Measurements from ENCODE around the gene NAV3. TPM values are rescaled to one million over a fixed set of nuclear protein-coding genes. Genes with fewer than 3 reads are reported as not detected.

Gene NAV3
- total and polyA plus RNA-seq, 2 donors (not counting 1 experiment from before 2014, with no cell fraction given) = not detected

DNA sequence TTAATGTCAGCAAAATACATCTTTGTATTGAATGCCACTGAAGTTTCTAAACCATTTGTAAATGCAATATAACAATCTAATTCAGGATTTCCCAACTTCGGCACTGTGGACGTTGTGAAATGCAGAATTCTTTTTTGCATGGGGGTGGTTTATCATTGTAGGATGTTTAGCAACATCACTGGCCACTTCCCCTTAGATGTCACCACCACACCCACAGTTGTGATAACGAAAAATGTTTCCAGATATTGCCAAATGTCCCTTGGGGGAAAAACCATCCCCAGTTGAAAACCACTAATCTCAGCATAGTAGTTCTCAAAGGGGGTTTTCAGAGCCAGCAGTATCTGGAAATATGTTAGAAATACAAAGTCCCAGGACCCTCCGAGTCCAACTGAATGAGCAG is 203.3 kb downstream of the NAV3 start:
- H3K9ac ChIP-seq (ENCODE audit: low read length) = no peak overlapping the region
- intact Hi-C loops (cut with micrococcal nuclease) = no loop called here
- H3K4me2 ChIP-seq (replicated peaks; ENCODE audit: low read depth, low read length, poor library complexity, severe bottlenecking) = no peak overlapping the region
- Mint-ChIP-seq H3K4me1 (no peaks in the 10 kb centered on the region), H3K9me3 (ENCODE audit: insufficient read depth) (no peaks in the 10 kb centered on the region), H3K27me3 (no peaks in the 10 kb centered on the region), H3K27ac (no peak overlapping the region), H3K4me3 (no peak overlapping the region)
- H3K27ac ChIP-seq (ENCODE audit: low read length in 2 of 2) = no peak overlapping the region
- CTCF ChIA-PET = no interaction called here
- DNase-seq (no peak), ATAC-seq (ENCODE audit: low read depth) (no peak)
- TF ChIP-seq, protein P1, sequence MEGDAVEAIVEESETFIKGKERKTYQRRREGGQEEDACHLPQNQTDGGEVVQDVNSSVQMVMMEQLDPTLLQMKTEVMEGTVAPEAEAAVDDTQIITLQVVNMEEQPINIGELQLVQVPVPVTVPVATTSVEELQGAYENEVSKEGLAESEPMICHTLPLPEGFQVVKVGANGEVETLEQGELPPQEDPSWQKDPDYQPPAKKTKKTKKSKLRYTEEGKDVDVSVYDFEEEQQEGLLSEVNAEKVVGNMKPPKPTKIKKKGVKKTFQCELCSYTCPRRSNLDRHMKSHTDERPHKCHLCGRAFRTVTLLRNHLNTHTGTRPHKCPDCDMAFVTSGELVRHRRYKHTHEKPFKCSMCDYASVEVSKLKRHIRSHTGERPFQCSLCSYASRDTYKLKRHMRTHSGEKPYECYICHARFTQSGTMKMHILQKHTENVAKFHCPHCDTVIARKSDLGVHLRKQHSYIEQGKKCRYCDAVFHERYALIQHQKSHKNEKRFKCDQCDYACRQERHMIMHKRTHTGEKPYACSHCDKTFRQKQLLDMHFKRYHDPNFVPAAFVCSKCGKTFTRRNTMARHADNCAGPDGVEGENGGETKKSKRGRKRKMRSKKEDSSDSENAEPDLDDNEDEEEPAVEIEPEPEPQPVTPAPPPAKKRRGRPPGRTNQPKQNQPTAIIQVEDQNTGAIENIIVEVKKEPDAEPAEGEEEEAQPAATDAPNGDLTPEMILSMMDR (IDR thresholded peaks at IDR 0.05) = no peak
- no peak for TF ChIP-seq EZH2 (IDR thresholded peaks at IDR 0.05; ENCODE audit: borderline replicate concordance, insufficient read depth, low read depth, low read length, poor library complexity, severe bottlenecking)
- H2AFZ ChIP-seq (ENCODE audit: insufficient read depth, low read depth, low read length, poor library complexity, severe bottlenecking) = no peak overlapping the region
- no peaks in the 10 kb centered on the region for H3K4me1 ChIP-seq (ENCODE audit: control insufficient read depth in 2 of 2, insufficient read depth in 2 of 2, low read length in 2 of 2)
- no peaks in the 10 kb centered on the region for H4K20me1 ChIP-seq (ENCODE audit: control insufficient read depth, insufficient read depth, low read length, poor library complexity, severe bottlenecking)
- POLR2A ChIA-PET = no interaction called here
- no peaks in the 10 kb centered on the region for H3K9me3 ChIP-seq (ENCODE audit: control extremely low read depth in 1 of 3, control insufficient read depth in 2 of 3, insufficient read depth in 1 of 3, low read length in 2 of 3)
- no peaks in the 10 kb centered on the region for H3K27me3 ChIP-seq (replicated peaks in 1 of 4; ENCODE audit: control extremely low read depth in 1 of 4, control insufficient read depth in 3 of 4, insufficient read depth in 4 of 4, low read length in 3 of 4)
- no peaks in the 10 kb centered on the region for H3K36me3 ChIP-seq (replicated peaks in 1 of 2; ENCODE audit: control extremely low read depth in 1 of 2, control insufficient read depth in 1 of 2, extremely low read depth in 1 of 2, insufficient read depth in 2 of 2, low read length in 1 of 2)
- H3K4me3 ChIP-seq (ENCODE audit: control extremely low read depth in 1 of 5, extremely low read depth in 1 of 5, insufficient read depth in 1 of 5, low read depth in 2 of 5, low read length in 4 of 5) = no peak overlapping the region
- H3K79me2 ChIP-seq (ENCODE audit: control insufficient read depth, insufficient read depth, low read length) = no peaks in the 10 kb centered on the region
- 82% methylated on average over 1 of the region's 4 CpGs for WGBS (ENCODE audit: insufficient coverage)

DNA sequence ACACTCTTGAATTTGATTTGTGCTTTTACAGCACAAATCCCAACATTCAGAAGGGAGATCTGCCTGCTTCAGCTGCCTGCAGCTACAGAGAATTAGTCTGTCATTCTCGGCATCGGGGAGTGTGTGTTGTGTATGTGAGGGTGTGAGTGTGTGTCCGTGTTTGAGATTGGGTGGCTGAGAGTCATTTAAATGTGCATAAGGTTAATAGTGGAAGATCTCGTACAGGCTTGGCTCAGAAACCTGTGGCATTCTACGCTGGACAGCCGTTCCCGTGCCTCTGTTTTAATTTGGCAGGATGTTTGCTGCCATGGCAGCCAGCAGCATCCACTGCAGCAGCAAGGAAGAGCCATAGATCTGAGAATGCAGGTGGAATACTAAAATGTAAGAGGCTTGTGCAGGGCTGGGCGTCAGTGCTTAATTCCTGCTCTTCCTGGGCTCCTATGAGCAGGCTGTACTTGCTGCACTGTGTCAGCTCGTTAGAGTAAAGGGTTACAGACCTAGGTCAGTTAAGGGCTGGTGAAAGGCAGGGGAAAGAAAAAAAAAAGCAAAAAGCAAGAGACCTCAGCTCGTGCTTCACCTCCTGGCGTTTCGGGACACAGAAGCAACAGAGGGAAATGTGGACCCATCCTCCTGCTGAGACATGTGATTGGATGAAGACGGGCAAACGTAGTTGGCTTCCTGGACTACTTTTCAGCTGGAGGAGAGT is 205.4 kb downstream of the NAV3 start:
- no peaks in the 10 kb centered on the region for H3K27me3 Mint-ChIP-seq
- DNase-seq (no peak), ATAC-seq (ENCODE audit: low read depth) (no peak)
- H3K4me3 Mint-ChIP-seq = no peak overlapping the region
- H3K79me2 ChIP-seq (ENCODE audit: control insufficient read depth, insufficient read depth, low read length) = no peaks in the 10 kb centered on the region
- H3K27me3 ChIP-seq (replicated peaks in 1 of 4; ENCODE audit: control extremely low read depth in 1 of 4, control insufficient read depth in 3 of 4, insufficient read depth in 4 of 4, low read length in 3 of 4) = no peaks in the 10 kb centered on the region
- ChIA-PET CTCF (no interaction called here), POLR2A (no interaction called here)
- H3K4me3 ChIP-seq (ENCODE audit: control extremely low read depth in 1 of 5, extremely low read depth in 1 of 5, insufficient read depth in 1 of 5, low read depth in 2 of 5, low read length in 4 of 5) = no peak overlapping the region
- no peak overlapping the region for H2AFZ ChIP-seq (ENCODE audit: insufficient read depth, low read depth, low read length, poor library complexity, severe bottlenecking)
- no peaks in the 10 kb centered on the region for H3K36me3 ChIP-seq (replicated peaks in 1 of 2; ENCODE audit: control extremely low read depth in 1 of 2, control insufficient read depth in 1 of 2, extremely low read depth in 1 of 2, insufficient read depth in 2 of 2, low read length in 1 of 2)
- intact Hi-C loops (cut with micrococcal nuclease) = no loop called here
- no peaks in the 10 kb centered on the region for H3K9me3 Mint-ChIP-seq (ENCODE audit: insufficient read depth)
- H3K9ac ChIP-seq (ENCODE audit: low read length) = no peak overlapping the region
- WGBS (ENCODE audit: insufficient coverage) = 63% methylated on average over 12 of the region's 14 CpGs
- no peak overlapping the region for H3K27ac ChIP-seq (ENCODE audit: low read length in 2 of 2)
- no peak overlapping the region for H3K4me2 ChIP-seq (replicated peaks; ENCODE audit: low read depth, low read length, poor library complexity, severe bottlenecking)
- no peaks in the 10 kb centered on the region for H3K4me1 ChIP-seq (ENCODE audit: control insufficient read depth in 2 of 2, insufficient read depth in 2 of 2, low read length in 2 of 2)
- no peak overlapping the region for H3K27ac Mint-ChIP-seq
- no peaks in the 10 kb centered on the region for H3K9me3 ChIP-seq (ENCODE audit: control extremely low read depth in 1 of 3, control insufficient read depth in 2 of 3, insufficient read depth in 1 of 3, low read length in 2 of 3)
- no peaks in the 10 kb centered on the region for H4K20me1 ChIP-seq (ENCODE audit: control insufficient read depth, insufficient read depth, low read length, poor library complexity, severe bottlenecking)
- H3K4me1 Mint-ChIP-seq = no peaks in the 10 kb centered on the region
- TF ChIP-seq EZH2 (IDR thresholded peaks at IDR 0.05; ENCODE audit: borderline replicate concordance, insufficient read depth, low read depth, low read length, poor library complexity, severe bottlenecking) = no peak
- TF ChIP-seq, protein P1 (IDR thresholded peaks at IDR 0.05) = no peak
